Measurements from ENCODE around the gene GRAP. TPM values are rescaled to one million over a fixed set of nuclear protein-coding genes. Genes with fewer than 3 reads are reported as not detected.

GRAP gene
- total and polyA plus RNA-seq, 2 experiments from 2014 or later, result 0.24 TPM; not detected in 1

DNA sequence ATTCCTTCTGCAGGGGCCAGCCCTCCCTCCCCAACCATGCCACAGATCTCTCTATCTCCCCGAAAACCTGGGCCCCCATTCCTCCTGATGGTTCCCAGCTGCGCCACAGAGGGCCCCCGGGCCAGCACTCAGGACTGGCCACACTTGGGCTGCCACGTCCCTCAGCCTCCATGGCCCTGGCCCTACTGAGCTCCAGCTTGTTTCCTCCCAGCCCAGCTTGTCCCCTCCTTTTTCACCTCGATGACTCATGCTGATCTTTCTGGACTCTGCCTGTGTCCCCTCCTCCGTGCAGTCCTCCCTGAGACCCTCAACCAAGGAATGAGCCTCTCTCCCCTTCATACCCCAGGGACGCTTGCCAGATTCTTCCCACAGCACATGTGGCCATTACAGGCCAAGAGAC lies 31.3 kb downstream of the GRAP start (continued):
- TF ChIP-seq, protein P1, sequence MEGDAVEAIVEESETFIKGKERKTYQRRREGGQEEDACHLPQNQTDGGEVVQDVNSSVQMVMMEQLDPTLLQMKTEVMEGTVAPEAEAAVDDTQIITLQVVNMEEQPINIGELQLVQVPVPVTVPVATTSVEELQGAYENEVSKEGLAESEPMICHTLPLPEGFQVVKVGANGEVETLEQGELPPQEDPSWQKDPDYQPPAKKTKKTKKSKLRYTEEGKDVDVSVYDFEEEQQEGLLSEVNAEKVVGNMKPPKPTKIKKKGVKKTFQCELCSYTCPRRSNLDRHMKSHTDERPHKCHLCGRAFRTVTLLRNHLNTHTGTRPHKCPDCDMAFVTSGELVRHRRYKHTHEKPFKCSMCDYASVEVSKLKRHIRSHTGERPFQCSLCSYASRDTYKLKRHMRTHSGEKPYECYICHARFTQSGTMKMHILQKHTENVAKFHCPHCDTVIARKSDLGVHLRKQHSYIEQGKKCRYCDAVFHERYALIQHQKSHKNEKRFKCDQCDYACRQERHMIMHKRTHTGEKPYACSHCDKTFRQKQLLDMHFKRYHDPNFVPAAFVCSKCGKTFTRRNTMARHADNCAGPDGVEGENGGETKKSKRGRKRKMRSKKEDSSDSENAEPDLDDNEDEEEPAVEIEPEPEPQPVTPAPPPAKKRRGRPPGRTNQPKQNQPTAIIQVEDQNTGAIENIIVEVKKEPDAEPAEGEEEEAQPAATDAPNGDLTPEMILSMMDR (conservative IDR thresholded peaks at IDR 0.05; ENCODE audit: low read depth in 2 of 2), result no peak
- TF ChIP-seq POLR2AphosphoS5 (IDR thresholded peaks at IDR 0.05; ENCODE audit: low read depth) (no peak), NANOG (IDR thresholded peaks at IDR 0.05; ENCODE audit: borderline replicate concordance) (no peak), REST (IDR thresholded peaks at IDR 0.05; ENCODE audit: unreplicated experiment) (no peak), ZNF114 (CRISPR knock-in tag; IDR thresholded peaks at IDR 0.05) (no peak), STAT1 (IDR thresholded peaks at IDR 0.05; ENCODE audit: unreplicated experiment) (no peak), EZH2phosphoT487 (IDR thresholded peaks at IDR 0.05; ENCODE audit: unreplicated experiment) (no peak), ZNF331 (CRISPR knock-in tag; IDR thresholded peaks at IDR 0.05; ENCODE audit: low read depth) (no peak), JUNB (IDR thresholded peaks at IDR 0.05; ENCODE audit: unreplicated experiment) (no peak)
- TF ChIP-seq, protein P2, sequence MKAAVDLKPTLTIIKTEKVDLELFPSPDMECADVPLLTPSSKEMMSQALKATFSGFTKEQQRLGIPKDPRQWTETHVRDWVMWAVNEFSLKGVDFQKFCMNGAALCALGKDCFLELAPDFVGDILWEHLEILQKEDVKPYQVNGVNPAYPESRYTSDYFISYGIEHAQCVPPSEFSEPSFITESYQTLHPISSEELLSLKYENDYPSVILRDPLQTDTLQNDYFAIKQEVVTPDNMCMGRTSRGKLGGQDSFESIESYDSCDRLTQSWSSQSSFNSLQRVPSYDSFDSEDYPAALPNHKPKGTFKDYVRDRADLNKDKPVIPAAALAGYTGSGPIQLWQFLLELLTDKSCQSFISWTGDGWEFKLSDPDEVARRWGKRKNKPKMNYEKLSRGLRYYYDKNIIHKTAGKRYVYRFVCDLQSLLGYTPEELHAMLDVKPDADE (IDR thresholded peaks at IDR 0.05), result no peak

DNA sequence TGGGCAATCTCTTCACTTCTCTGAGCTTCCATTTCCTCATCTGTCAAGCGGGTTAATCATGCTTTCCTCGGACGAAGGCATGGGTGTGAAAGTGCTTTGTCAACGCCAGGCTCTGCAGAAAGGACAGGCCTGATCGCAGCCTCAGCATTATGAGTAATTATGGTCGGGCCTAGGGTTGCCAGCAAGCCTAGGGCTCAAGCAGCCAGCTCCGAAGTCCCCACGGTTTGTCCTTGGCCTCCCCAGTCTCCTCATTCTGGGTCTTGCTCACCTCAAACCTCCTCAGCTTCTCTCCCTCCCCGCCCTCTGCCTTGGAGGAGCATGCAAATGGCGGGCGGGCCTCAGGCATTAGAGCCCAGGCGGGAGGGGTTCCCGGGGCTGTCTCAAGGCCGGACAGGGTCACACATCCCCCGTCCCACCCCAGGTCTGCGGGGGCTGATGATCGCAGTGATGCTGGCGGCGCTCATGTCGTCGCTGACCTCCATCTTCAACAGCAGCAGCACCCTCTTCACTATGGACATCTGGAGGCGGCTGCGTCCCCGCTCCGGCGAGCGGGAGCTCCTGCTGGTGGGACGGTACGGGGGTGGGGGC lies 32.0 kb downstream of the GRAP start:
- ATAC-seq, result no peak
- no peak overlapping the region for H3K4me3 Mint-ChIP-seq
- H3K4me2 ChIP-seq, result no peak overlapping the region
- no peaks in the 10 kb centered on the region for H3K36me3 Mint-ChIP-seq (ENCODE audit: low read depth)
- TF ChIP-seq, protein P2 (IDR thresholded peaks at IDR 0.05), result no peak
- TF ChIP-seq REST (IDR thresholded peaks at IDR 0.05; ENCODE audit: unreplicated experiment), result no peak
- no peaks in the 10 kb centered on the region for H3K79me2 ChIP-seq (replicated peaks; ENCODE audit: insufficient read depth)
- no peak overlapping the region for H3K27ac Mint-ChIP-seq
- no peaks in the 10 kb centered on the region for H3K9me3 Mint-ChIP-seq
- H2AFZ ChIP-seq, result peak overlapping the region; percentile 43
- no peaks in the 10 kb centered on the region for H3K9me2 ChIP-seq (ENCODE audit: insufficient read depth)
- H3K27ac ChIP-seq (ENCODE audit: low read depth), result no peak overlapping the region
- no peaks in the 10 kb centered on the region for H3K36me3 ChIP-seq (ENCODE audit: insufficient read depth)
- no peaks in the 10 kb centered on the region for H3F3A ChIP-seq (replicated peaks; ENCODE audit: low read depth)
- H3K4me1 Mint-ChIP-seq, result peaks cover 15% of the 10 kb centered on the region
- no peaks in the 10 kb centered on the region for H3K4me1 ChIP-seq (ENCODE audit: insufficient read depth)
- peaks cover 5% of the 10 kb centered on the region for H3K27me3 Mint-ChIP-seq (ENCODE audit: insufficient read depth, low read depth, poor library complexity)
- no peak for DNase-seq (ENCODE audit: low spot score)
- no peaks in the 10 kb centered on the region for H4K20me1 ChIP-seq (replicated peaks; ENCODE audit: insufficient read depth)
- H3K4me3 ChIP-seq, result no peak overlapping the region
- H3K27me3 ChIP-seq (ENCODE audit: insufficient read depth), result no peaks in the 10 kb centered on the region

Measured in GM23338 (cell line).